ENCODE data around the gene ZNF653.

The ZNF653 gene

DNA sequence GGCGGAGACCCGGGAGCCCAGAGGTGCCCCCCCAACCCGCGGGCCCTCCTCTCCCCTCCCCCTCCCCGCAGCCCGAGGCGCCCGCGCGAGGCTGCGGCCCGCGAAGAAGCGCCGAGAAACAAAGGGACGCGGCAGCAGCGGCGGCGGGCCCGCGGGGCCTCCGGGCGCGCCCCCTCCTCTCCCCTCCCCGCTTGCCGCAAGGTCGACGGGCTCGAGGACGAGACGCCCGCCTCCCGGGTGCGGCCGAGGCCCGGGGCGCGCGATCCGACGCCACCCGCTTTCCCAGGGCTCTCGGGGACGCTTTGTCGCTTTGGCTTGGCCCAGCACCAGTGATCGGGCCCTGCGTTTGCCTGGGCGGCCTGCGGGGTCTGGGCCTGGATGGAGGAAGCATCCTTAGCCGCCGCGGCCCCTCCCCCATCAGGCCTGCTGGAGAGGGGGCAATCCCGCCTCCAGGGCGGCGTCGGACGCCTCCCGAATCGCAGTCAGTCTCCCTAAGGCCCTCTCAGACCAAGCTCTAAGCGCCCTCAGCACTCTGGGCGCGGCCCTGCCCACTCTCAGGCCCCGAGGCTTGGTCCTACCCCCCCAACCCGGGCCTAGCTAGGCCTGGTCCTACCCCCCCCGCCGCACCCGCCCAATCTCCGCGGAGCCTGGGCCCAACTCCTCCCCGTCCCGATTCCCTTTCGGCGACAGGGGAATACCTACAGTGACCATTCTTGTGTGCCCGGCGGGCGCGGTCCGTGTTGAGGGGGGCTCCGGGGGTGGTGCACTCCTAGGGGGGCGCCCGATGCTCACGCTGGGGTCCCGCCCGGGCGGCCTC is 25.5 kb downstream of the ZNF653 start:
- Histone ChIP-seq H3K27ac (ENCODE audit: low read length, poor library complexity, severe bottlenecking) (no peak overlapping the region), H3K14ac (ENCODE audit: low read length in 2 of 2) (no peak overlapping the region), H2BK12ac (ENCODE audit: low read length in 2 of 2) (no peak overlapping the region), H2AFZ (ENCODE audit: low read depth, low read length) (no peak overlapping the region), H3K9me3 (ENCODE audit: control insufficient read depth, low read length) (no peaks in the 10 kb centered on the region), H4K91ac (ENCODE audit: low read length) (no peak overlapping the region), H2BK5ac (ENCODE audit: low read depth, low read length, poor library complexity, severe bottlenecking) (no peak overlapping the region), H3K9ac (ENCODE audit: low read length) (no peak overlapping the region), H4K8ac (ENCODE audit: low read length) (no peak overlapping the region), H3K27me3 (ENCODE audit: control insufficient read depth in 1 of 2, insufficient read depth in 1 of 2, low read length in 2 of 2) (peaks cover 52 to 53% of the 10 kb centered on the region in 2 experiments), H3K23ac (ENCODE audit: low read length in 2 of 2) (no peak overlapping the region), H3K4me2 (ENCODE audit: low read length, poor library complexity, severe bottlenecking) (no peak overlapping the region), H3K4me3 (ENCODE audit: insufficient read depth in 1 of 2, low read depth in 1 of 2, low read length in 2 of 2) (no peak overlapping the region), H3K18ac (ENCODE audit: low read depth in 1 of 2, low read length in 2 of 2) (no peak overlapping the region), H3K79me1 (replicated peaks; ENCODE audit: low read length, poor library complexity, severe bottlenecking) (no peaks in the 10 kb centered on the region), H3K36me3 (ENCODE audit: control insufficient read depth in 1 of 2, insufficient read depth in 2 of 2, low read depth in 1 of 2, low read length in 2 of 2) (peaks cover 0 to 5% of the 10 kb centered on the region in 2 experiments), H2AK5ac (ENCODE audit: low read length, severe bottlenecking) (no peak overlapping the region), H2BK15ac (ENCODE audit: low read depth, poor library complexity, severe bottlenecking) (no peak overlapping the region), H2BK120ac (ENCODE audit: low read depth, low read length) (no peak overlapping the region), H3K4ac (ENCODE audit: low read depth in 1 of 2, low read length in 2 of 2) (no peak overlapping the region), H3K4me1 (ENCODE audit: control insufficient read depth, insufficient read depth, low read depth, low read length) (peaks cover 21% of the 10 kb centered on the region)
- DNase-seq, result no peak
- WGBS, result 14% methylated on average over 59 of the region's 86 CpGs

DNA sequence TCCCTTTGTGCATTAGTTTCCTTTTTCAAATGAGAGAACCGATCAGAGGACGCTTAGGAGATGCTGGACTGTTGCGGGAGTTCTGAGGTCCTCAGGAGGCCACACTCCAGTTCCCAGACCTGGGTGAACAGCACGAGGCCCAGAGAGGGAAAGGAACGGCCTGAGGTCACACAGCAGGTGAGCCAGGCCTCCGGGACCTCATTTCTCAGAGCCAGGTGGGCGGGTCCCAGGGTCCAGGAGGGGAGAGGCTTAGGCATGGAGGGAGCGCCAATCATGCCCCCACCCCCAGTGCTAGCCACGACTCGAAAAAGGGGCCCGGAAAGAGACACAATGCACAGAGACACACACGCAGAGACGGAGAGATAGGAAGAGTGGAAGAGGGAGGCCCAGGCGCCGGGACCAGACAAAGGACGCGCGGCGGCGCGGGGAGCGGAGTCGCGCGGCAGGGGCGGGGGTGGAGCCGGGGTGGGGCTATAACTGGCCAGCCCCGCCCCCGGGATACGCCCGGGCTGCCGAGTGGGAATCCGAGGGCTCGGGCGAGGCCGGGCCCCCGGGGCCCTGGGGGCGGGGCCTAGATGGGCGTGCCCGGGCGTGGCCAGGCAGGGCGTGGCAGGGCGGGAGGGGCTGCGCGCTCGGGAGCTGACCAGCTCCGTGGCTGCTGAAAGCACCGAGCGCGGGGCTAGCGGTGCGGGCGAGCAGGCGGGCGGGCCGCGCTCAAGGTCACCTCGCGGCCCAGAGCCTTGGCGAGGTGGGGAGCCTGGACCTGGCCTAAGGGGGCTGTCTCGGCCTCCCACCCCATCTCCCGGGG is 26.3 kb downstream of the ZNF653 start:
- Histone ChIP-seq H2AK5ac (ENCODE audit: low read length, severe bottlenecking) (no peak overlapping the region), H3K4me2 (ENCODE audit: low read length, poor library complexity, severe bottlenecking) (no peak overlapping the region), H3K9ac (ENCODE audit: low read length) (no peak overlapping the region), H3K18ac (ENCODE audit: low read depth in 1 of 2, low read length in 2 of 2) (no peak overlapping the region), H3K4ac (ENCODE audit: low read depth in 1 of 2, low read length in 2 of 2) (no peak overlapping the region), H2AFZ (ENCODE audit: low read depth, low read length) (no peak overlapping the region), H4K91ac (ENCODE audit: low read length) (no peak overlapping the region), H3K36me3 (ENCODE audit: control insufficient read depth in 1 of 2, insufficient read depth in 2 of 2, low read depth in 1 of 2, low read length in 2 of 2) (peaks cover 0 to 5% of the 10 kb centered on the region in 2 experiments), H3K27me3 (ENCODE audit: control insufficient read depth in 1 of 2, insufficient read depth in 1 of 2, low read length in 2 of 2) (peaks cover 53 to 54% of the 10 kb centered on the region in 2 experiments), H2BK12ac (ENCODE audit: low read length in 2 of 2) (no peak overlapping the region), H2BK5ac (ENCODE audit: low read depth, low read length, poor library complexity, severe bottlenecking) (no peak overlapping the region), H3K14ac (ENCODE audit: low read length in 2 of 2) (no peak overlapping the region), H2BK15ac (ENCODE audit: low read depth, poor library complexity, severe bottlenecking) (no peak overlapping the region), H2BK120ac (ENCODE audit: low read depth, low read length) (no peak overlapping the region), H4K8ac (ENCODE audit: low read length) (no peak overlapping the region), H3K27ac (ENCODE audit: low read length, poor library complexity, severe bottlenecking) (no peak overlapping the region), H3K23ac (ENCODE audit: low read length in 2 of 2) (no peak overlapping the region), H3K4me3 (ENCODE audit: insufficient read depth in 1 of 2, low read depth in 1 of 2, low read length in 2 of 2) (no peak overlapping the region), H3K4me1 (ENCODE audit: control insufficient read depth, insufficient read depth, low read depth, low read length) (peaks cover 21% of the 10 kb centered on the region), H3K9me3 (ENCODE audit: control insufficient read depth, low read length) (no peaks in the 10 kb centered on the region), H3K79me1 (replicated peaks; ENCODE audit: low read length, poor library complexity, severe bottlenecking) (no peaks in the 10 kb centered on the region)
- DNase-seq, result no peak
- 23% methylated on average over 43 of the region's 62 CpGs for WGBS

DNA sequence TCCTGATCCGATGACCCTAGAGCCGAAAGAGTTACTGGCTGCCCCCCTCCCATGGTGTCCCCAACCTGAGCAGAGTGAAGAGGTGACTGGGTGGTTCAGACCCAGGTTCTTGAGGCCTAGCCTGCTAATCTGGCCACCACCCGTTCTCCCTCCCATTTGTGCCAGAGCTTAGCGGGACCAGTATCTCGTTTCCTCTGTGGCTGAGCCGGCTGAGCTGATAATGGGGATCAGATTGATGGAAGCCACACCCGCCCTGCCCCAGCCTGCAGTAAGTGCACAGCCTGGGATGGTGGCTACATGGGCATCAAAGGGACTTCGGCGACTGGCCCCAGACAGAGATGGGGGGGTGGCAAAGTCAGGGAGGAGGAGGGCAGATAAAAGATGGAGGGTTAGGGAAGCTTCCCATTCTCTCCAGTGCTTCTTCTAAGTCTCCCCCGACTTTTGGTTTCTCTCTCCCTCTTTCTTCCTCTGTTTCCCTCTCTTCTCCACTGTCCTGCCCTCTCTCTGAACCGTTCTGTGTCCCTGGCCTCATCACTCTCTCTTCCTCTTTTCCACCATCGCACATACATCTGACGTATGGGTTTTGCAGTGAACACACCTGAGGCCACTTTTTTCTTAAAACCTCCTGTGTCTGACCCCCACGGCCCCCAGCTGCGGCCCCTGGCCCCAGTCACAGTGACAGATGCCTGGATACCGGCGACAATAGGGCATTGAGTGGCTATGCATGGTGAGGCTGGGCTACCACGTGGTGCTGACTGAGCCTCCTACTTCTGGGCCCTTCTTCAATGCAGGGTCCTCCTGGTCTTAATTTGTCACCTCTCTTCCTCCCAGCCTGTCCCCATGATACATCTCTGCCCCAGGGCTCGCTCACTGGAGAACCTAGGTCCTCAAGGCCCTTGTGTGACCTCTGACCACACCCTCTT is 27.2 kb downstream of the ZNF653 start:
- H3K4me2 ChIP-seq (ENCODE audit: low read length, poor library complexity, severe bottlenecking), result no peak overlapping the region
- no peak overlapping the region for H2BK15ac ChIP-seq (ENCODE audit: low read depth, poor library complexity, severe bottlenecking)
- H3K27ac ChIP-seq (ENCODE audit: low read length, poor library complexity, severe bottlenecking), result no peak overlapping the region
- no peak for DNase-seq
- no peak overlapping the region for H3K4me3 ChIP-seq (ENCODE audit: insufficient read depth in 1 of 2, low read depth in 1 of 2, low read length in 2 of 2)
- H4K91ac ChIP-seq (ENCODE audit: low read length), result no peak overlapping the region
- no peaks in the 10 kb centered on the region for H3K9me3 ChIP-seq (ENCODE audit: control insufficient read depth, low read length)
- H2BK5ac ChIP-seq (ENCODE audit: low read depth, low read length, poor library complexity, severe bottlenecking), result no peak overlapping the region
- H2BK120ac ChIP-seq (ENCODE audit: low read depth, low read length), result no peak overlapping the region
- no peak overlapping the region for H3K23ac ChIP-seq (ENCODE audit: low read length in 2 of 2)
- no peak overlapping the region for H3K9ac ChIP-seq (ENCODE audit: low read length)
- peaks cover 55 to 58% of the 10 kb centered on the region in 2 experiments for H3K27me3 ChIP-seq (ENCODE audit: control insufficient read depth in 1 of 2, insufficient read depth in 1 of 2, low read length in 2 of 2)
- no peak overlapping the region for H3K14ac ChIP-seq (ENCODE audit: low read length in 2 of 2)
- no peak overlapping the region for H3K4ac ChIP-seq (ENCODE audit: low read depth in 1 of 2, low read length in 2 of 2)
- no peak overlapping the region for H4K8ac ChIP-seq (ENCODE audit: low read length)
- H2AK5ac ChIP-seq (ENCODE audit: low read length, severe bottlenecking), result no peak overlapping the region
- peaks cover 0 to 2% of the 10 kb centered on the region in 2 experiments for H3K36me3 ChIP-seq (ENCODE audit: control insufficient read depth in 1 of 2, insufficient read depth in 2 of 2, low read depth in 1 of 2, low read length in 2 of 2)
- no peak overlapping the region for H2BK12ac ChIP-seq (ENCODE audit: low read length in 2 of 2)
- peaks cover 21% of the 10 kb centered on the region for H3K4me1 ChIP-seq (ENCODE audit: control insufficient read depth, insufficient read depth, low read depth, low read length)
- H3K18ac ChIP-seq (ENCODE audit: low read depth in 1 of 2, low read length in 2 of 2), result no peak overlapping the region
- H3K79me1 ChIP-seq (replicated peaks; ENCODE audit: low read length, poor library complexity, severe bottlenecking), result no peaks in the 10 kb centered on the region
- whole genome bisulfite sequencing, result 77% methylated on average over 17 of the region's 19 CpGs
- H2AFZ ChIP-seq (ENCODE audit: low read depth, low read length), result no peak overlapping the region
